HCT116 (cell line): ENCODE data around the gene GTF2I. TPM values are rescaled to one million over a fixed set of nuclear protein-coding genes. Genes with fewer than 3 reads are reported as not detected.
A peak's percentile ranks its signal among the peaks of the same experiment; 100 is the strongest.

Experiments
- ATAC-seq: fragments of 200-7000 bp; cut with Tn5 transposase; 2 replicates; pipeline ENCODE4 v1.9.1; 2020; ENCODE audit warnings: mild to moderate bottlenecking, moderate library complexity
- BruUV-seq: library from RNA; stranded (reverse); fragments of 400-500 nt; replicated peaks from 2 replicates; lab custom pipeline; 2021; lab: Mats Ljungman, UMichigan
- CTCF ChIA-PET: fragments of 300-600 bp; sonication (Branson Sonifier 250); formaldehyde crosslinking; loops from one replicate; lab custom pipeline; 2021; ENCODE audit warnings: antibody characterized with exemption; lab: Charles Lee
- POLR2A ChIA-PET: fragments of 300-600, 350-600 bp; sonication (Branson Sonifier 250); formaldehyde crosslinking; loops from one replicate; lab custom pipeline; 2021; ENCODE audit warnings: antibody characterized with exemption; lab: Charles Lee
- RAD21 ChIA-PET, 2 experiments: fragments of 300-600 bp; sonication (Branson Sonifier 250); formaldehyde crosslinking; loops; one replicate each; lab custom pipeline; 2023; ENCODE audit warnings: low total read pairs in 2 of 2; ENCODE audit not compliant: uncharacterized antibody in 2 of 2, unreplicated experiment in 2 of 2, low non-redundant PET in 1 of 2; lab: Charles Lee
- DNase-seq: peaks from one replicate; pipeline ENCODE4 v3.0.0-alpha.2; 2010; ENCODE audit warnings: low read depth, low spot score
- H2AFZ ChIP-seq: fragments of 200-600 bp; shearing (Covaris generic), sonication (generic); 2 replicates; pipeline ENCODE4 v1.6.1; 2017; ENCODE audit warnings: low read depth, mixed run types, mixed read lengths, antibody characterized with exemption, low read length; ENCODE audit not compliant: poor library complexity, severe bottlenecking
- H3K27ac ChIP-seq: 2 replicates; pipeline ENCODE4 v1.5.1; 2012; ENCODE audit warnings: low read depth, low read length
- H3K27me3 ChIP-seq: fragments of 200-600 bp; sonication (generic); 2 replicates; pipeline ENCODE4 v1.6.1; 2016; ENCODE audit warnings: mixed run types, low read length, mixed read lengths; ENCODE audit not compliant: insufficient read depth
- H3K36me3 ChIP-seq, 2 experiments: fragments of 200-500 bp in 1 of 2; fragments of 200-600 bp in 1 of 2; sonication (Bioruptor generic) in 1 of 2; sonication (generic) in 1 of 2; 2 replicates each; pipeline versions ENCODE4 v1.5.1 to v1.6.1; 2014 to 2016; ENCODE audit warnings: low read length in 2 of 2, inconsistent platforms in 1 of 2, mixed read lengths in 1 of 2, mixed run types in 1 of 2; ENCODE audit not compliant: insufficient read depth in 2 of 2, control insufficient read depth in 1 of 2
- H3K4me1 ChIP-seq, 2 experiments: fragments of 200-600 bp in 1 of 2; sonication (generic) in 1 of 2; 2 replicates each; pipeline versions ENCODE4 v1.5.1 to v1.6.1; 2012 to 2017; ENCODE audit warnings: low read length in 2 of 2, inconsistent platforms in 1 of 2, mild to moderate bottlenecking in 1 of 2, mixed read lengths in 1 of 2, mixed run types in 1 of 2, moderate library complexity in 1 of 2; ENCODE audit not compliant: insufficient read depth in 2 of 2, control insufficient read depth in 1 of 2
- H3K4me2 ChIP-seq: fragments of 200-600 bp; sonication (generic); 2 replicates; pipeline ENCODE4 v1.6.1; 2017; ENCODE audit warnings: mixed run types, low read length, mixed read lengths
- H3K4me3 ChIP-seq, 2 experiments: fragments of 200-600 bp in 1 of 2; sonication (generic) in 1 of 2; replicated peaks in 1 of 2; 2 replicates each; pipeline ENCODE4 v1.5.1; 2011 to 2016; ENCODE audit warnings: low read length in 2 of 2, control low read depth in 1 of 2, low read depth in 1 of 2, mild to moderate bottlenecking in 1 of 2, mixed read lengths in 1 of 2, mixed run types in 1 of 2
- H3K79me2 ChIP-seq: fragments of 200-600 bp; sonication (generic); 2 replicates; pipeline ENCODE4 v1.6.1; 2017; ENCODE audit warnings: mild to moderate bottlenecking, mixed run types, low read length, moderate library complexity, mixed read lengths; ENCODE audit not compliant: insufficient read depth
- H3K9ac ChIP-seq: fragments of 200-600 bp; sonication (generic); 2 replicates; pipeline ENCODE4 v1.6.1; 2016; ENCODE audit warnings: low read length, mixed read lengths
- H3K9me2 ChIP-seq: fragments of 200-600 bp; sonication (generic), shearing (Covaris generic); 2 replicates; pipeline ENCODE4 v1.6.1; 2017; ENCODE audit warnings: mixed run types, mild to moderate bottlenecking, moderate library complexity; ENCODE audit not compliant: insufficient read depth
- H3K9me3 ChIP-seq, 2 experiments: fragments of 200-500 bp in 1 of 2; fragments of 200-600 bp in 1 of 2; sonication (Bioruptor generic) in 1 of 2; sonication (generic) in 1 of 2; 2 replicates each; pipeline ENCODE4 v1.6.1; 2014 to 2017; ENCODE audit warnings: low read length in 2 of 2, mixed read lengths in 2 of 2, inconsistent platforms in 1 of 2, low read depth in 1 of 2, mild to moderate bottlenecking in 1 of 2, mixed run types in 1 of 2, moderate library complexity in 1 of 2; ENCODE audit not compliant: control insufficient read depth in 1 of 2, insufficient read depth in 1 of 2
- H4K20me1 ChIP-seq: fragments of 200-600 bp; sonication (generic), shearing (Covaris generic); 2 replicates; pipeline ENCODE4 v1.6.1; 2017; ENCODE audit warnings: mixed run types, mild to moderate bottlenecking, moderate library complexity; ENCODE audit not compliant: insufficient read depth
- CBX3 ChIP-seq: IDR thresholded peaks from 2 replicates; pipeline ENCODE4 v1.6.1; 2012; ENCODE audit warnings: low read depth
- CEBPB ChIP-seq: IDR thresholded peaks from 2 replicates; pipeline ENCODE4 v1.6.1; 2012; ENCODE audit warnings: low read depth
- EGR1 ChIP-seq: IDR thresholded peaks from 2 replicates; pipeline ENCODE4 v1.6.1; 2012; ENCODE audit warnings: low read depth
- FOSL1 ChIP-seq: IDR thresholded peaks from 2 replicates; pipeline ENCODE4 v1.6.1; 2012; ENCODE audit warnings: low read depth
- JUND ChIP-seq: IDR thresholded peaks from 2 replicates; pipeline ENCODE4 v1.6.1; 2012
- POLR2A ChIP-seq: IDR thresholded peaks from 2 replicates; pipeline ENCODE4 v1.7.0; 2011; ENCODE audit warnings: borderline replicate concordance; ENCODE audit not compliant: insufficient read depth, insufficient read length; ENCODE audit errors: extremely low read depth
- POLR2AphosphoS5 ChIP-seq: IDR thresholded peaks from 2 replicates; pipeline ENCODE4 v1.6.1; 2011; ENCODE audit warnings: mild to moderate bottlenecking, low read depth, low read length, moderate library complexity
- RAD21 ChIP-seq: IDR thresholded peaks from 2 replicates; pipeline ENCODE4 v1.6.1; 2012; ENCODE audit warnings: low read depth, mild to moderate bottlenecking
- SRF ChIP-seq: IDR thresholded peaks from 2 replicates; pipeline ENCODE4 v1.6.1; 2012; ENCODE audit warnings: low read depth
- ZFX ChIP-seq: fragments of 450-650 bp; IDR thresholded peaks from 2 replicates; pipeline ENCODE4 v1.6.1; 2017
- ZNF274 ChIP-seq: fragments of 200-500 bp; sonication (Bioruptor generic); IDR thresholded peaks from 2 replicates; pipeline ENCODE4 v1.6.1; 2014; ENCODE audit warnings: mild to moderate bottlenecking, low read depth, low read length, inconsistent platforms
- intact Hi-C: fragments of 100-400 bp; cut with micrococcal nuclease; formaldehyde crosslinking; loops from 2 replicates; pipeline ENCODE4 v1.10.0; 2022
- total RNA-seq: library from RNA; stranded (reverse); gene quantifications from one replicate; pipeline ENCODE4 v1.2.1, GENCODE V29; 2021; ENCODE audit not compliant: unreplicated experiment
- TF ChIP-seq, protein P1 (sequence below), 3 experiments: fragments of 200-600 bp in 1 of 3; sonication (generic) in 1 of 3; IDR thresholded peaks in 2 of 3; conservative IDR thresholded peaks in 1 of 3; 2 replicates each; pipeline ENCODE4 v1.5.1; 2012 to 2017; ENCODE audit warnings: low read depth in 2 of 3, low read length in 2 of 3, antibody characterized with exemption in 1 of 3, borderline replicate concordance in 1 of 3, control low read depth in 1 of 3, mild to moderate bottlenecking in 1 of 3, mixed read lengths in 1 of 3, mixed run types in 1 of 3, moderate library complexity in 1 of 3; ENCODE audit not compliant: insufficient read depth in 1 of 3
- TF ChIP-seq, protein P2 (sequence below): IDR thresholded peaks from 2 replicates; pipeline ENCODE4 v1.6.1; 2012
- TF ChIP-seq, protein P3 (sequence below): IDR thresholded peaks from 2 replicates; pipeline ENCODE4 v1.6.1; 2012

Gene GTF2I
- total RNA-seq, 1 experiment from 2014 or later, result 164 TPM

DNA sequence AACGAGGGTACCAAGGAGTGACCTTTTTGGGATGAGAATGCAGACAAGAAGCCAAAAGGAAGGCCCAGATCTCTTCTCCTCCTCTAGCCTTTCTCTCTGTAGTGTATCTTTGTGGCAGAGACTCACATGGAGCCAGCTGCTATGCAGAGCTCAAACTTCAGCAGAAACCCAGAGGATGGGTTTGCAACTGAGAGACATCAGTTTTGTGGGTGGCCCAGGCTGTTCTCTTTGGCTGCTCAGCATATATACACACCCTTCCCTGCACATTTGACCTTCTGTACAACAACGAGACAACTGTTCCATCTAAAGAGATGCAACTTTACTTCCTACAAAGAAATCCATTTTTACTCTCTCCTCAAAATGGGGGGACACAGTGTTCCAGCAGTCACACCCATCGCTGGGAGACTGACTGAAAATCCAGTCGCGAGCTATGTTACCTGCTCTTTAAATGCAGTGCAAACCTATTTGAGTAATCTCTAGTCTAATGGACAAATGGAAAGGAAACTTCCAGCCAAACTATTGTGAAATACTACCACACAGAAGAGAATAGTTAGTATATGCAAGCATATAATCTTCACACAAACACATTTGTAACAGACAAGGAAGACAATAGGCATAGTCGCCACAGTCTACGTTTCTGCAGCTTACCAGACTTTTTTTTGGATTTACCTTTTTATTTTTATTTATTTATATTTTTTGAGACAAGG is 51.2 kb downstream of the GTF2I start:
- Histone ChIP-seq H3K4me1 (no peaks in the 10 kb centered on the region), H3K4me2 (no peak overlapping the region), H3K9me3 (peaks cover 0 to 11% of the 10 kb centered on the region in 2 experiments; a peak in 1 of 4 replicates), H3K9me2 (no peaks in the 10 kb centered on the region), H3K79me2 (no peaks in the 10 kb centered on the region; the same call in 1 of the 2 replicates), H2AFZ (no peak overlapping the region), H3K9ac (no peak overlapping the region), H3K36me3 (peaks cover 36 to 44% of the 10 kb centered on the region in 2 experiments), H3K27me3 (no peaks in the 10 kb centered on the region), H4K20me1 (no peaks in the 10 kb centered on the region), H3K27ac (no peak overlapping the region), H3K4me3 (no peak overlapping the region)
- ChIA-PET CTCF (no interaction called here), POLR2A (no interaction called here), RAD21 (no interaction called here)
- no peak for DNase-seq
- BruUV-seq, result no TSS peak
- no peak for TF ChIP-seq EGR1
- no peak for TF ChIP-seq RAD21
- TF ChIP-seq ZFX, result no peak
- TF ChIP-seq, protein P1, sequence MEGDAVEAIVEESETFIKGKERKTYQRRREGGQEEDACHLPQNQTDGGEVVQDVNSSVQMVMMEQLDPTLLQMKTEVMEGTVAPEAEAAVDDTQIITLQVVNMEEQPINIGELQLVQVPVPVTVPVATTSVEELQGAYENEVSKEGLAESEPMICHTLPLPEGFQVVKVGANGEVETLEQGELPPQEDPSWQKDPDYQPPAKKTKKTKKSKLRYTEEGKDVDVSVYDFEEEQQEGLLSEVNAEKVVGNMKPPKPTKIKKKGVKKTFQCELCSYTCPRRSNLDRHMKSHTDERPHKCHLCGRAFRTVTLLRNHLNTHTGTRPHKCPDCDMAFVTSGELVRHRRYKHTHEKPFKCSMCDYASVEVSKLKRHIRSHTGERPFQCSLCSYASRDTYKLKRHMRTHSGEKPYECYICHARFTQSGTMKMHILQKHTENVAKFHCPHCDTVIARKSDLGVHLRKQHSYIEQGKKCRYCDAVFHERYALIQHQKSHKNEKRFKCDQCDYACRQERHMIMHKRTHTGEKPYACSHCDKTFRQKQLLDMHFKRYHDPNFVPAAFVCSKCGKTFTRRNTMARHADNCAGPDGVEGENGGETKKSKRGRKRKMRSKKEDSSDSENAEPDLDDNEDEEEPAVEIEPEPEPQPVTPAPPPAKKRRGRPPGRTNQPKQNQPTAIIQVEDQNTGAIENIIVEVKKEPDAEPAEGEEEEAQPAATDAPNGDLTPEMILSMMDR (IDR thresholded peaks at IDR 0.05 in 2 of 3, conservative IDR thresholded peaks at IDR 0.05 in 1 of 3; ENCODE audit: borderline replicate concordance in 1 of 3, insufficient read depth in 1 of 3, low read depth in 2 of 3, low read length in 2 of 3), result no peak
- intact Hi-C loops, result no loop called here
- ATAC-seq, result no peak

DNA sequence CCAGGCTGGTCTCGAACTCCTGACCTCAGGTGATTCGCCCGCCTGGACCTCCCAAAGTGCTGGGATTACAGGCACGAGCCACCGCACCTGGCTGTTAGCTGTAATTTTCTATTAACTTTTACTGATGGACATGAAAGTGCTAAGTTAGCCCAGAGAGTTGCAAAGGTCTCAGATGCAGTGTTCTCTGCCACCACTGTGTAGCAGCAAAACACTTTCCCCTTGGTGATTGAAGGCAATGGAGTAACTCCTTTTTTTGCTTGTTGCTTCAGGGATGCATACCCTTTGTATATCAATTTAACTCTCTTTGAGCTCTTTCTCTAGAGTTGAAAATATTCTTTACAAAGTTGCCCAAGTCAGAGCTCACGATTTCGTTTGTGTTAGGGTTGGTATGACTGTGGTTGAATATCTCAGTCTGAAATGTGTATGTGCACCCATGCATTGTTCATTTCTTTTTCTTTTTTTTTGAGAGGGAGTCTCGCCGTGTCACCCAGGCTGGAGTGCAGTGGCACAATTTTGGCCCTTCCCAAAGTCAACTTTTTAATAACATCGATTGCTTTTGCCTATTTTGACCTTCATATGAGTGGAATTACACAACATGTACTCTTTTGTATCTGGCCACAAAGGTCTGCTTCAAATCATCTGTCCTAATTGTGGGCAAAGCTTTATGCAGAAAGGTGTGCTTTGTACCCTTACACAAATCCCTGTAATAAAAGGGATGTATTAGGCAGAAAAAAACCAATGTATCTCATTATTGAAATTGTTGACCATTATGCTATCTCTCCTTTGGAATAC is 52.6 kb downstream of the GTF2I start:
- CTCF ChIA-PET, result no interaction called here
- DNase-seq, result no peak
- no TSS peak for BruUV-seq
- TF ChIP-seq ZNF274, result no peak
- TF ChIP-seq, protein P1 (IDR thresholded peaks at IDR 0.05 in 2 of 3, conservative IDR thresholded peaks at IDR 0.05 in 1 of 3; ENCODE audit: borderline replicate concordance in 1 of 3, insufficient read depth in 1 of 3, low read depth in 2 of 3, low read length in 2 of 3), result peak in 2 of 3 experiments; percentile 17 to 28; a peak in 2 of 6 replicates
- TF ChIP-seq, protein P2, sequence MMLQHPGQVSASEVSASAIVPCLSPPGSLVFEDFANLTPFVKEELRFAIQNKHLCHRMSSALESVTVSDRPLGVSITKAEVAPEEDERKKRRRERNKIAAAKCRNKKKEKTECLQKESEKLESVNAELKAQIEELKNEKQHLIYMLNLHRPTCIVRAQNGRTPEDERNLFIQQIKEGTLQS, result no peak
- TF ChIP-seq ZFX, result no peak
- no peak for TF ChIP-seq CBX3
- no peak for TF ChIP-seq FOSL1
- no peak for TF ChIP-seq EGR1
- no peak for TF ChIP-seq POLR2AphosphoS5
- TF ChIP-seq POLR2A, result no peak
- no peak for TF ChIP-seq SRF
- TF ChIP-seq JUND, result no peak
- TF ChIP-seq CEBPB, result no peak
- TF ChIP-seq, protein P3, sequence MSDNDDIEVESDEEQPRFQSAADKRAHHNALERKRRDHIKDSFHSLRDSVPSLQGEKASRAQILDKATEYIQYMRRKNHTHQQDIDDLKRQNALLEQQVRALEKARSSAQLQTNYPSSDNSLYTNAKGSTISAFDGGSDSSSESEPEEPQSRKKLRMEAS, result no peak

More for the DNA sequence above, 52.6 kb downstream of the GTF2I start:
- no peaks in the 10 kb centered on the region for H3K4me1 ChIP-seq
- peaks cover 0 to 12% of the 10 kb centered on the region in 2 experiments; a peak in 1 of 4 replicates for H3K9me3 ChIP-seq
- H4K20me1 ChIP-seq, result no peaks in the 10 kb centered on the region
- no peak overlapping the region for H2AFZ ChIP-seq
- peak; percentile 61; the same call in 1 of the 2 replicates for ATAC-seq
- H3K27ac ChIP-seq, result no peak overlapping the region
- no peak overlapping the region for H3K9ac ChIP-seq
- H3K27me3 ChIP-seq, result no peaks in the 10 kb centered on the region
- no peaks in the 10 kb centered on the region; the same call in 1 of the 2 replicates for H3K79me2 ChIP-seq
- RAD21 ChIA-PET, result no interaction called here
- POLR2A ChIA-PET, result no interaction called here
- intact Hi-C loops, result no loop called here
- no peak overlapping the region for H3K4me2 ChIP-seq
- H3K9me2 ChIP-seq, result no peaks in the 10 kb centered on the region
- peaks cover 32 to 40% of the 10 kb centered on the region in 2 experiments for H3K36me3 ChIP-seq
- H3K4me3 ChIP-seq, result no peak overlapping the region
